Breast epithelium (tissue), 4 donors: ENCODE measurements around the gene DTX3L. TPM values are rescaled to one million over a fixed set of nuclear protein-coding genes. Genes with fewer than 3 reads are reported as not detected.
A peak's percentile ranks its signal among the peaks of the same experiment; 100 is the strongest.
"Not testable (repeated sequence)": the region's sequence is repeated elsewhere in the genome, so short reads cannot be mapped to it uniquely, and the experiment has no call there.

Source experiments
- DNase-seq, 2 donors: peaks; one replicate each; pipeline ENCODE4 v3.0.0-alpha.2; 2019; ENCODE audit warnings: low spot score in 2 of 2
- H3K27ac ChIP-seq, 2 donors: fragments of 200-600 bp; sonication (generic) in 1 of 2; one replicate each; pipeline ENCODE4 v1.5.1; 2016 to 2019; ENCODE audit warnings: mild to moderate bottlenecking in 1 of 2
- H3K27me3 ChIP-seq, 2 donors: fragments of 200-600 bp; sonication (generic) in 1 of 2; one replicate each; pipeline versions ENCODE4 v1.5.1 to v1.6.0; 2017 to 2019; ENCODE audit warnings: control low read depth in 1 of 2, mild to moderate bottlenecking in 1 of 2
- H3K36me3 ChIP-seq: fragments of 200-600 bp; one replicate; pipeline ENCODE4 v1.5.1; 2019
- H3K4me1 ChIP-seq, 2 donors: fragments of 200-600 bp; sonication (generic); one replicate each; pipeline ENCODE4 v1.5.1; 2016 to 2019; ENCODE audit warnings: control low read depth in 1 of 2
- H3K4me3 ChIP-seq, 3 donors: fragments of 200-600 bp; sonication (generic); 1 replicate in 2 of 3; 2 replicates in 1 of 3; pipeline ENCODE4 v1.5.1; 2016 to 2019; ENCODE audit warnings: mild to moderate bottlenecking in 3 of 3, moderate library complexity in 2 of 3
- H3K9me3 ChIP-seq, 2 donors: fragments of 200-600 bp; sonication (generic) in 1 of 2; one replicate each; pipeline ENCODE4 v1.5.1; 2016 to 2019; ENCODE audit warnings: control low read depth in 1 of 2
- POLR2A ChIP-seq: fragments of 450-650 bp; IDR thresholded peaks from one replicate; pipeline ENCODE4 v1.6.1; 2016; ENCODE audit warnings: antibody characterized with exemption, mild to moderate bottlenecking, moderate library complexity
- POLR2AphosphoS5 ChIP-seq, 3 donors: sonication (generic); formaldehyde crosslinking; IDR thresholded peaks; one replicate each; pipeline ENCODE4 v1.6.1; 2017; ENCODE audit warnings: antibody characterized with exemption in 3 of 3
- intact Hi-C: fragments of 100-400 bp; cut with DNase I; formaldehyde crosslinking; loops from one replicate; pipeline ENCODE4 v1.15.1; 2023; ENCODE audit warnings: low total_unique reads
- total RNA-seq, 3 donors: library from RNA; depleted of rRNA; stranded (reverse); fragments of >200 nt; gene quantifications; one replicate each; pipeline ENCODE4 v1.1.0, GENCODE V29; 2016
- TF ChIP-seq, protein P1 (sequence below), 3 donors: fragments of 450-650 bp; IDR thresholded peaks; one replicate each; pipeline ENCODE4 v1.5.1; 2016 to 2017; ENCODE audit warnings: antibody characterized with exemption in 3 of 3, mild to moderate bottlenecking in 3 of 3, moderate library complexity in 3 of 3

The DTX3L gene
- total RNA-seq, 3 donors from 2014 or later: 19.0 to 30.1 (median 29.2) TPM

DNA sequence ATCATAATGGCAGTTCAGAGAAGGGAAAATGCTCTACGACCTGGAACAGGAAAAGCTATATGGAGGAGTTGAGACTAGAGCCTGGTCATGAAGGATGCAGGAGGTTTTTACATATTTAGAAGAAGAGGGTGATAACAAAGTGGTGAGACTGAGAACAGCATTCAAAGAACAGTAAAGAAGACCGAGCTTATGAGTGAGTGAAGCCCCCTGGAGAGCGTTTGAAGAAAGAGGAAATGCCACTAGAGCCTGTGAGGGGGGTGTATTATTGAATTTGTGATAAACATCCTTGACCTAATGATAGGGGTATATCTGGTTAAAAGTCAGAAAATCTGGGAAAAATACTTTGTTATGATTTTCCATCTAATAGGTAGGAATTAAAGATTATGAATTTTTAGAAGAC lies 4.2 kb upstream of the DTX3L start:
- Histone ChIP-seq H3K27me3 (no peaks in the 10 kb centered on the region), H3K4me3 (no peak overlapping the region), H3K36me3 (peaks cover 8% of the 10 kb centered on the region), H3K9me3 (no peaks in the 10 kb centered on the region), H3K27ac (no peak overlapping the region), H3K4me1 (peaks cover 0 to 9% of the 10 kb centered on the region in 2 donors)
- TF ChIP-seq POLR2AphosphoS5 (IDR thresholded peaks at IDR 0.05) (no peak), POLR2A (no peak)
- TF ChIP-seq, protein P1, sequence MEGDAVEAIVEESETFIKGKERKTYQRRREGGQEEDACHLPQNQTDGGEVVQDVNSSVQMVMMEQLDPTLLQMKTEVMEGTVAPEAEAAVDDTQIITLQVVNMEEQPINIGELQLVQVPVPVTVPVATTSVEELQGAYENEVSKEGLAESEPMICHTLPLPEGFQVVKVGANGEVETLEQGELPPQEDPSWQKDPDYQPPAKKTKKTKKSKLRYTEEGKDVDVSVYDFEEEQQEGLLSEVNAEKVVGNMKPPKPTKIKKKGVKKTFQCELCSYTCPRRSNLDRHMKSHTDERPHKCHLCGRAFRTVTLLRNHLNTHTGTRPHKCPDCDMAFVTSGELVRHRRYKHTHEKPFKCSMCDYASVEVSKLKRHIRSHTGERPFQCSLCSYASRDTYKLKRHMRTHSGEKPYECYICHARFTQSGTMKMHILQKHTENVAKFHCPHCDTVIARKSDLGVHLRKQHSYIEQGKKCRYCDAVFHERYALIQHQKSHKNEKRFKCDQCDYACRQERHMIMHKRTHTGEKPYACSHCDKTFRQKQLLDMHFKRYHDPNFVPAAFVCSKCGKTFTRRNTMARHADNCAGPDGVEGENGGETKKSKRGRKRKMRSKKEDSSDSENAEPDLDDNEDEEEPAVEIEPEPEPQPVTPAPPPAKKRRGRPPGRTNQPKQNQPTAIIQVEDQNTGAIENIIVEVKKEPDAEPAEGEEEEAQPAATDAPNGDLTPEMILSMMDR (IDR thresholded peaks at IDR 0.05): no peak
- intact Hi-C loops: no loop called here
- DNase-seq: no peak

DNA sequence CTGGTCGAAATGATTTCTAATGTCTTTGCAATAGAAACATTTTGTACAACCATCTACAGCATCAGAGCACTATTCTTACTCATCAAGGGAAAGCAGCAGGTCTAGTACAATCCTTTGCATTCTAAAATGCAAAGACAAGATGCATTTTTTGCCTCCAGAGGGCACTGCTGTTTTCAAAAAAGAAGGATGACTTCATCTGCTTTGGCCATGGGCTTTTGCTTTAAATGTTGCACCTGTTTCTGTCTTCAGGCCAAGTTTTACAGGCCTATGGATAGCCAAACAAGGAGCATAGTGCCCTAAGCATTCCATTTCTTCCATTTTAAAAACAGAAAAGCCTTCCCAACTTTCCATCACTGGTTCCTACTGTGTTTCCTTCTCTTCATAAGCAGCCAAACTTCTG lies 3.5 kb upstream of the DTX3L start:
- Histone ChIP-seq H3K4me3 (no peak overlapping the region), H3K27ac (no peak overlapping the region), H3K9me3 (no peaks in the 10 kb centered on the region), H3K36me3 (peaks cover under 1% of the 10 kb centered on the region), H3K27me3 (no peaks in the 10 kb centered on the region), H3K4me1 (peaks cover 0 to 9% of the 10 kb centered on the region in 2 donors)
- intact Hi-C loops: no loop called here
- DNase-seq: no peak
- TF ChIP-seq POLR2A: no peak
- TF ChIP-seq, protein P1 (IDR thresholded peaks at IDR 0.05): peak in 2 of 3 donors; percentile 44 to 47
- TF ChIP-seq POLR2AphosphoS5 (IDR thresholded peaks at IDR 0.05): no peak

DNA sequence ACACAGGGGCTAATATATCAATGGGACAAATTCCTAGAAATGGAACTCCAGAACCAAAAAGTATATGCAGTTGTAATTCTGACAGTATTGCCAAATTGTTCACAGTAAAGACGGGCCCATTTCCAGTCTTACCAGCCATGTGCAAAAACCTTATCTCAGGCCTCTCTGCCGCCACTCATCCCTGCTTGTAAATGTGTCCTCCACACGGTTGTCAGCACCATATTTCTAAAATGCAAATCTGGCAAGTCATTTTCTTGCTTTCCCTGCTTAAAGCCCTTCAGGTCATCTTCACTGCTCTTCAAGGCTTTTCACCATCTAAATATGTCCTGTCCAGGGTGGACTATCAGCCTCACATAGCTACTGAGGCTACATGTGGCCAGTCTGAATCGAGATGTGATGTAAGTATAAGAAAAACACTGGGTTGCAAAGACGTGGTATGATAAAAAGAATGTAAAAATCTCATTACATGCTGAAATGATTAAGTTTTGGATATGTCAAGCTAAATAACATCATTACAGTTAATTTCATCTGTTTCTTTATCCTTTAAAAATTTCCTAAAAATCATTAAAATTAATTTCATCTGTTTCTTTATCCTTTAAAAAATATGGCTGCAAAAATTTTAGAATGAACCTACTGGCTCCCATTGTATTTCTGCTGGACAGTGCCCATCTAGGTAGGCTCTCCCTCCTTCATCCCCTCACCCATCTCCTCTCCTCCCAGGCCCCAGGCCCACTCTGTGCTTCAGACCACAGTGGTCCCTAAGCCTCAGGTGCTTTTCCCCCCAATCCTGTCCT lies 1.0 kb upstream of the DTX3L start:
- Histone ChIP-seq H3K9me3 (no peaks in the 10 kb centered on the region), H3K4me1 (peaks cover 0 to 9% of the 10 kb centered on the region in 2 donors), H3K4me3 (peak overlapping the region; percentile 71 to 86 (median 77)), H3K27me3 (no peaks in the 10 kb centered on the region), H3K36me3 (no peaks in the 10 kb centered on the region), H3K27ac (peak overlapping the region; percentile 93)
- TF ChIP-seq POLR2AphosphoS5 (IDR thresholded peaks at IDR 0.05) (no peak), POLR2A (no peak)
- TF ChIP-seq, protein P1 (IDR thresholded peaks at IDR 0.05): no peak
- DNase-seq: no peak
- intact Hi-C loops: no loop called here

DNA sequence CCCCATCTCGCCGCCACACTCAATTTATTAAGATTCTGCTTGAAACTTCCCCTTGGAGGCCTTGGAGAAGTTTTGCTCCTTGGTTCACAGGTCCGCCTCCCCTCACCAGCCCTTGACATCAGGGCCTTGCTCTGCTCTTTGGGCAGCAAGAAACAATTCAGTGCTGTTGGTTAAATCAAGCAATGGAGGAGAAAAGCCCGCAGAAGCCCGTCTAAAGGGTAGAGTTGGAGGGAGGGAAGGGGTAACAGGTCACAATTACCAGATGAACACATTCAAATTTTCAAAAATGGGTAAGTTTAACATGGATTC lies 467 bp upstream of the DTX3L start:
- no peaks in the 10 kb centered on the region for H3K36me3 ChIP-seq
- TF ChIP-seq POLR2AphosphoS5 (IDR thresholded peaks at IDR 0.05) (no peak), POLR2A (no peak)
- TF ChIP-seq, protein P1 (IDR thresholded peaks at IDR 0.05): no peak
- no peaks in the 10 kb centered on the region for H3K9me3 ChIP-seq
- intact Hi-C loops: loop anchor here (2.0 kb wide), 1 partner anchor 117 kb away; the partner anchor contains the start of gene PARP14
- no peak for DNase-seq
- H3K27me3 ChIP-seq: no peaks in the 10 kb centered on the region
- peak overlapping the region; percentile 71 to 86 (median 77) for H3K4me3 ChIP-seq
- peak overlapping the region; percentile 93 for H3K27ac ChIP-seq
- H3K4me1 ChIP-seq: peaks cover 0 to 9% of the 10 kb centered on the region in 2 donors

DNA sequence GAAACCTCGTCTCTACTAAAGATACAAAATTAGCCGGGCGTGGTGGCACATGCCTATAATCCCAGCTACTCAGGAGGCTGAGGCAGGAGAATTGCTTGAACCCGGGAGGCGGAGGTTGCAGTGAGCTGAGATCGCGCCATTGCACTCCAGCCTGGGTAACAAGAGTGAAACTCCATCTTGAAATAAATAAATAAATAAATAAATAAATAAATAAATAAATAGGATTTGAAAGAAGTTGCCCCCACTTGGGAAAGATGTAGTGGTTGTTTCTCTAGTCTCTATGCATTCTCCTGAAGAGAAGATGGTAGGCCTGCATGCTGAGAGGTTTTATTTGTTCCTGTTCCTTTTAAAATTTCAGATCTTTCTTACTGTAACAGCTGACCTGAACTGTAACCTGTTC lies 4.0 kb downstream of the DTX3L start:
- DNase-seq, intact Hi-C loops, H3K36me3 ChIP-seq, H3K9me3 ChIP-seq, H3K27me3 ChIP-seq, H3K4me3 ChIP-seq, H3K27ac ChIP-seq, H3K4me1 ChIP-seq: not testable (repeated sequence)
